HepG2 (cell line): ENCODE results near the gene PPP6R2. TPM values are rescaled to one million over a fixed set of nuclear protein-coding genes. Genes with fewer than 3 reads are reported as not detected.

ENCODE experiments used
- ATAC-seq: fragments of 200-7000 bp; cut with Tn5 transposase; 3 replicates; pipeline ENCODE4 v1.9.1; 2020; ENCODE audit warnings: mild to moderate bottlenecking, moderate library complexity
- BruUV-seq: library from RNA; stranded (reverse); fragments of 400-500 nt; replicated peaks from 2 replicates; lab custom pipeline; 2021; lab: Mats Ljungman, UMichigan
- CTCF ChIA-PET: fragments of 300-600 bp; formaldehyde crosslinking; extraction: SDS; loops from one replicate; lab custom pipeline; 2021; ENCODE audit warnings: low total read pairs, inconsistent platforms, low intra/inter-chr PET ratio; lab: Yijun Ruan, JAX
- POLR2A ChIA-PET: fragments of 350-600 bp; sonication (Branson Sonifier 250); formaldehyde crosslinking; loops from one replicate; lab custom pipeline; 2020; ENCODE audit warnings: antibody characterized with exemption, inconsistent platforms; lab: Yijun Ruan, JAX
- DNase-seq: peaks from one replicate; pipeline ENCODE4 v3.0.0-alpha.2; 2015; ENCODE audit warnings: low spot score
- FAIRE-seq: peaks from 3 replicates; lab custom pipeline; 2011; peaks lifted over from hg19 to GRCh38; lab: Jason Lieb, UNC
- H2AFZ ChIP-seq: one replicate; pipeline ENCODE4 v1.6.1; 2011; ENCODE audit warnings: low read length, inconsistent platforms
- H3K27ac ChIP-seq: fragments of 300-600 bp; 3 replicates; pipeline ENCODE4 v1.8.0; 2011; ENCODE audit warnings: mixed run types, mild to moderate bottlenecking, mixed read lengths, low read length, inconsistent platforms; ENCODE audit not compliant: insufficient read depth; ENCODE audit errors: extremely low read length
- H3K27me3 ChIP-seq, 2 experiments: fragments of 200-600 bp in 1 of 2; 2 replicates in 1 of 2; 3 replicates in 1 of 2; pipeline versions ENCODE4 v1.6.0 to v1.8.0; 2011; ENCODE audit warnings: low read length in 2 of 2, mild to moderate bottlenecking in 2 of 2, moderate library complexity in 2 of 2, inconsistent platforms in 1 of 2; ENCODE audit not compliant: insufficient read depth in 2 of 2, control insufficient read depth in 1 of 2
- H3K36me3 ChIP-seq, 2 experiments: fragments of 200-600 bp in 1 of 2; replicated peaks in 1 of 2; 2 replicates in 1 of 2; 3 replicates in 1 of 2; pipeline versions ENCODE4 v1.5.1 to v1.8.0; 2011; ENCODE audit warnings: low read length in 2 of 2, inconsistent platforms in 1 of 2; ENCODE audit not compliant: insufficient read depth in 2 of 2, control insufficient read depth in 1 of 2
- H3K4me1 ChIP-seq: 2 replicates; pipeline ENCODE4 v1.5.1; 2012; ENCODE audit warnings: low read length, inconsistent platforms; ENCODE audit not compliant: insufficient read depth
- H3K4me2 ChIP-seq: 2 replicates; pipeline ENCODE4 v1.6.0; 2011; ENCODE audit warnings: low read depth, low read length, inconsistent platforms
- H3K4me3 ChIP-seq, 3 experiments: fragments of 200-600 bp in 1 of 3; sonication (generic), shearing (Covaris generic) in 1 of 3; replicated peaks in 1 of 3; 2 replicates each; pipeline ENCODE4 v1.5.1; 2011 to 2016; ENCODE audit warnings: low read length in 3 of 3, inconsistent platforms in 2 of 3, low read depth in 2 of 3, mild to moderate bottlenecking in 2 of 3, control low read depth in 1 of 3, mixed read lengths in 1 of 3; ENCODE audit not compliant: insufficient read depth in 1 of 3
- H3K79me2 ChIP-seq: one replicate; pipeline ENCODE4 v1.6.1; 2011; ENCODE audit warnings: low read length, inconsistent platforms; ENCODE audit not compliant: insufficient read depth
- H3K9ac ChIP-seq: 2 replicates; pipeline ENCODE4 v1.6.0; 2011; ENCODE audit warnings: mild to moderate bottlenecking, low read depth, low read length, inconsistent platforms; ENCODE audit not compliant: insufficient read depth
- H3K9me3 ChIP-seq: 2 replicates; pipeline ENCODE4 v1.5.1; 2012; ENCODE audit warnings: mild to moderate bottlenecking, low read length
- H4K20me1 ChIP-seq: 2 replicates; pipeline ENCODE4 v1.6.0; 2011; ENCODE audit warnings: inconsistent platforms, mild to moderate bottlenecking, low read length, moderate library complexity; ENCODE audit not compliant: insufficient read depth
- CEBPG ChIP-seq: IDR thresholded peaks from 2 replicates; pipeline ENCODE4 v1.6.1; 2016
- SUZ12 ChIP-seq: fragments of 150-350 bp; IDR thresholded peaks from 2 replicates; pipeline ENCODE4 v1.6.1; 2014; ENCODE audit warnings: low read depth, low read length
- ZC3H4 ChIP-seq: sonication (generic); formaldehyde crosslinking; IDR thresholded peaks from 2 replicates; pipeline ENCODE4 v1.4.0; 2020; ENCODE audit warnings: missing genetic modification reagents, borderline replicate concordance
- ZNF558 ChIP-seq: sonication (generic); formaldehyde crosslinking; IDR thresholded peaks from 2 replicates; pipeline ENCODE4 v1.9.0; 2022; ENCODE audit warnings: mild to moderate bottlenecking, missing genetic modification reagents, borderline replicate concordance
- WGBS: methylation state at CpG from one replicate; pipeline ENCODE4 v1.1.6; 2017; ENCODE audit warnings: low lambda C conversion rate; 5-methylcytosine and 5-hydroxymethylcytosine counted together
- in situ Hi-C: cut with HindIII; loops from 2 replicates; pipeline ENCODE4 v1.10.0; 2017; ENCODE audit warnings: low pct_unique_long_range_greater_than_20kb; ENCODE audit not compliant: extremely low pct_ligation_motif_present
- intact Hi-C: fragments of 100-400 bp; cut with micrococcal nuclease; formaldehyde crosslinking; loops from one replicate; pipeline ENCODE4 v1.10.0; 2022; ENCODE audit not compliant: unreplicated experiment
- polyA plus RNA-seq, 8 experiments: library from polyadenylated mRNA; depleted of rRNA in 3 of 8; stranded (reverse) in 7 of 8; unstranded in 1 of 8; fragments of >200 nt; fragmentation: Illumina TruSeq in 4 of 8; extraction: Trizol in 4 of 8; gene quantifications; 2 replicates each; pipeline versions ENCODE4 v1.2.1 to v1.2.3, GENCODE V29; 2011 to 2016; ENCODE audit warnings: low read depth in 4 of 8, missing spikeins in 1 of 8, mixed read lengths in 1 of 8; ENCODE audit not compliant: insufficient read depth in 1 of 8
- total RNA-seq, 5 experiments: library from RNA; depleted of rRNA; stranded (reverse); fragments of >200 nt; fragmentation: Illumina TruSeq; extraction: Trizol; gene quantifications; 2 replicates each; pipeline ENCODE4 v1.2.3, GENCODE V29; 2016; ENCODE audit warnings: low read depth in 1 of 5
- TF ChIP-seq, protein P1 (sequence below): sonication (generic); IDR thresholded peaks from 2 replicates; pipeline ENCODE4 v1.6.1; 2016; ENCODE audit warnings: low read depth, borderline replicate concordance
- TF ChIP-seq, protein P2 (sequence below): sonication (generic); formaldehyde crosslinking; IDR thresholded peaks from 2 replicates; pipeline ENCODE4 v1.4.0; 2020; ENCODE audit warnings: missing genetic modification reagents
- TF ChIP-seq, protein P3 (sequence below): sonication (generic); formaldehyde crosslinking; IDR thresholded peaks from 2 replicates; pipeline ENCODE4 v1.4.0; 2020; ENCODE audit warnings: mild to moderate bottlenecking, missing genetic modification reagents

PPP6R2 gene
- total and polyA plus RNA-seq, 2 of the 13 experiments (the other 11 are each of a cell fraction or from before 2014, with no cell fraction given): 55.0 to 102 TPM

DNA sequence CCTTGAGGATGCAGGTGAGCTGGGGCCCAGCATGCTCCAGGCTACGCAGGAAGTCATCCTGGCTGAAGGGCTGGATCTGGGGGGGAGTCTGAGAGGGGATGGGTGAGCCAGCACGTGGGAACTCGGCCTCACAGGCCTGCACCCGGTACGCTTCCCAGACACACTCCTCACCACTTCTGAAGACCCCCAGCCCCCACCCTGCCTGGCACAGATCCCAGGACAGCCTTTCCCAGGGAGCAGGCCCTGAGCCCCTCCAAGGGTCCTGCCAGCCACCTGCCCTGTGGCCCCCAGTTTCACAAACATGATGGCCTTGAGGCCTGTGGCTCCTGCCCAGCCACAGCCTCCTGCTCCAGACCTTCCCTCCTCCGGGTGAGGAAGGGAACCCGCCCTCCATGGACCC is 30.1 kb upstream of the PPP6R2 start (continued):
- no peak for TF ChIP-seq ZC3H4 (CRISPR knock-in tag)

DNA sequence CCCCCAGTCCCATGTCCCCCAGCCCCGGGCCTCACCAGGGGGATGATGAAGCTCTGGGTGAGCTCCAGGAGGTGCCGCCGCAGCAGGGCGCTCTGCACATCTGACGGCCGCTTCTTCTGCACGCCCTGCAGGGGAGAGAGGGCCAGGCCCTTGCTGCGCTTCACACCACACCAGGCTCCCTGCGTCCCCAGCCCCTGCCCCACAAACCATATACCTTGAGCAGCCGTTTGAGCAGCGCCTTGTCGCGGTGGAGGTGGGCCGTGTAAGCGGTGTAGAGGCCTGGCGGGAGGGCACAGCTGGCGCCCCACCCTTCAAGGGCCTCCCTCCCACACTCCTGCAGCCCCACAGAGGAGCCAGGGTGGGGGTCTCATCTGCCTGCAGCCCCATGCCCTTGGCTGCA is 29.5 kb upstream of the PPP6R2 start:
- DNase-seq: no peak
- H3K27ac ChIP-seq: no peak overlapping the region
- H3K4me3 ChIP-seq: no peak overlapping the region
- 80% methylated on average over 4 of the region's 17 CpGs for WGBS
- no peaks in the 10 kb centered on the region for H3K9me3 ChIP-seq
- POLR2A ChIA-PET: interaction anchor here (1.7 kb wide), 1 partner anchor 19 kb away, joined by 6 read pairs; no protein-coding TSS in a partner anchor
- TF ChIP-seq CEBPG (CRISPR knock-in tag): no peak
- TF ChIP-seq, protein P1, sequence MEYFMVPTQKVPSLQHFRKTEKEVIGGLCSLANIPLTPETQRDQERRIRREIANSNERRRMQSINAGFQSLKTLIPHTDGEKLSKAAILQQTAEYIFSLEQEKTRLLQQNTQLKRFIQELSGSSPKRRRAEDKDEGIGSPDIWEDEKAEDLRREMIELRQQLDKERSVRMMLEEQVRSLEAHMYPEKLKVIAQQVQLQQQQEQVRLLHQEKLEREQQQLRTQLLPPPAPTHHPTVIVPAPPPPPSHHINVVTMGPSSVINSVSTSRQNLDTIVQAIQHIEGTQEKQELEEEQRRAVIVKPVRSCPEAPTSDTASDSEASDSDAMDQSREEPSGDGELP: no peak
- TF ChIP-seq, protein P2, sequence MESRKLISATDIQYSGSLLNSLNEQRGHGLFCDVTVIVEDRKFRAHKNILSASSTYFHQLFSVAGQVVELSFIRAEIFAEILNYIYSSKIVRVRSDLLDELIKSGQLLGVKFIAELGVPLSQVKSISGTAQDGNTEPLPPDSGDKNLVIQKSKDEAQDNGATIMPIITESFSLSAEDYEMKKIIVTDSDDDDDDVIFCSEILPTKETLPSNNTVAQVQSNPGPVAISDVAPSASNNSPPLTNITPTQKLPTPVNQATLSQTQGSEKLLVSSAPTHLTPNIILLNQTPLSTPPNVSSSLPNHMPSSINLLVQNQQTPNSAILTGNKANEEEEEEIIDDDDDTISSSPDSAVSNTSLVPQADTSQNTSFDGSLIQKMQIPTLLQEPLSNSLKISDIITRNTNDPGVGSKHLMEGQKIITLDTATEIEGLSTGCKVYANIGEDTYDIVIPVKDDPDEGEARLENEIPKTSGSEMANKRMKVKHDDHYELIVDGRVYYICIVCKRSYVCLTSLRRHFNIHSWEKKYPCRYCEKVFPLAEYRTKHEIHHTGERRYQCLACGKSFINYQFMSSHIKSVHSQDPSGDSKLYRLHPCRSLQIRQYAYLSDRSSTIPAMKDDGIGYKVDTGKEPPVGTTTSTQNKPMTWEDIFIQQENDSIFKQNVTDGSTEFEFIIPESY (CRISPR knock-in tag): peak; percentile 46; the same call in 1 of the 2 replicates
- TF ChIP-seq ZNF558 (CRISPR knock-in tag): no peak
- no peak for TF ChIP-seq SUZ12
- TF ChIP-seq, protein P3, sequence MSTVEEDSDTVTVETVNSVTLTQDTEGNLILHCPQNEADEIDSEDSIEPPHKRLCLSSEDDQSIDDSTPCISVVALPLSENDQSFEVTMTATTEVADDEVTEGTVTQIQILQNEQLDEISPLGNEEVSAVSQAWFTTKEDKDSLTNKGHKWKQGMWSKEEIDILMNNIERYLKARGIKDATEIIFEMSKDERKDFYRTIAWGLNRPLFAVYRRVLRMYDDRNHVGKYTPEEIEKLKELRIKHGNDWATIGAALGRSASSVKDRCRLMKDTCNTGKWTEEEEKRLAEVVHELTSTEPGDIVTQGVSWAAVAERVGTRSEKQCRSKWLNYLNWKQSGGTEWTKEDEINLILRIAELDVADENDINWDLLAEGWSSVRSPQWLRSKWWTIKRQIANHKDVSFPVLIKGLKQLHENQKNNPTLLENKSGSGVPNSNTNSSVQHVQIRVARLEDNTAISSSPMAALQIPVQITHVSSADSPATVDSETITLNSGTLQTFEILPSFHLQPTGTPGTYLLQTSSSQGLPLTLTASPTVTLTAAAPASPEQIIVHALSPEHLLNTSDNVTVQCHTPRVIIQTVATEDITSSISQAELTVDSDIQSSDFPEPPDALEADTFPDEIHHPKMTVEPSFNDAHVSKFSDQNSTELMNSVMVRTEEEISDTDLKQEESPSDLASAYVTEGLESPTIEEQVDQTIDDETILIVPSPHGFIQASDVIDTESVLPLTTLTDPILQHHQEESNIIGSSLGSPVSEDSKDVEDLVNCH (CRISPR knock-in tag): no peak
- TF ChIP-seq, all 625 proteins: peak for 1
- BruUV-seq: no TSS peak
- FAIRE-seq: no peak
- no peak overlapping the region for H2AFZ ChIP-seq
- ATAC-seq: no peak
- no peaks in the 10 kb centered on the region for H3K79me2 ChIP-seq
- H3K27me3 ChIP-seq: peaks cover 0 to 1% of the 10 kb centered on the region in 2 experiments; a peak in 2 of 5 replicates
- intact Hi-C loops (no loop called here), in situ Hi-C loops (no loop called here)
- H3K36me3 ChIP-seq: no peaks in the 10 kb centered on the region
- H4K20me1 ChIP-seq: no peaks in the 10 kb centered on the region
- peaks cover 72% of the 10 kb centered on the region for H3K4me1 ChIP-seq
- no peak overlapping the region for H3K4me2 ChIP-seq
- CTCF ChIA-PET: no interaction called here
- H3K9ac ChIP-seq: no peak overlapping the region
